Body of pancreas (tissue), 4 donors: ENCODE data around the gene RIIAD1. TPM values are rescaled to one million over a fixed set of nuclear protein-coding genes. Genes with fewer than 3 reads are reported as not detected.
"Not testable (repeated sequence)": the region's sequence is repeated elsewhere in the genome, so short reads cannot be mapped to it uniquely, and the experiment has no call there.

Experiments used
- ATAC-seq: fragments of 150-250 bp; one replicate; pipeline ENCODE4 v1.9.1; 2016
- DNase-seq, 4 donors: peaks; one replicate each; pipeline ENCODE4 v3.0.0-alpha.2; 2019
- H3K27ac ChIP-seq, 4 donors: fragments of 200-600 bp; sonication (generic); 1 replicate in 3 of 4; 2 replicates in 1 of 4; pipeline versions ENCODE4 v1.5.1 to v1.6.1; 2016 to 2019; ENCODE audit warnings: mild to moderate bottlenecking in 1 of 4, mixed read lengths in 1 of 4, moderate library complexity in 1 of 4
- H3K27me3 ChIP-seq, 2 donors: fragments of 200-600 bp; sonication (generic); one replicate each; pipeline ENCODE4 v1.6.0; 2016; ENCODE audit warnings: mild to moderate bottlenecking in 1 of 2
- H3K36me3 ChIP-seq, 2 donors: fragments of 200-600 bp; sonication (generic); replicated peaks in 1 of 2; 2 replicates each; pipeline ENCODE4 v1.5.1; 2016; ENCODE audit warnings: low read depth in 2 of 2; ENCODE audit not compliant: insufficient read depth in 1 of 2
- H3K4me1 ChIP-seq: fragments of 200-600 bp; sonication (generic); one replicate; pipeline ENCODE4 v1.6.0; 2016
- H3K4me3 ChIP-seq, 2 donors: fragments of 200-600 bp; sonication (generic); 1 replicate in 1 of 2; 2 replicates in 1 of 2; pipeline ENCODE4 v1.5.1; 2016 to 2019
- H3K9me3 ChIP-seq, 3 donors: fragments of 200-600 bp; sonication (generic); 1 replicate in 2 of 3; 2 replicates in 1 of 3; pipeline ENCODE4 v1.5.1; 2016
- POLR2A ChIP-seq, 3 donors: fragments of 450-650 bp; IDR thresholded peaks; one replicate each; pipeline ENCODE4 v1.6.1; 2016; ENCODE audit warnings: antibody characterized with exemption in 3 of 3, mild to moderate bottlenecking in 2 of 3
- WGBS, 2 donors: methylation state at CpG; one replicate each; pipeline ENCODE4 v1.1.5; 2017; 5-methylcytosine and 5-hydroxymethylcytosine counted together
- intact Hi-C: fragments of 100-400 bp; cut with DNase I; formaldehyde crosslinking; loops from one replicate; pipeline ENCODE4 v1.15.1; 2023
- total RNA-seq, 2 donors: library from RNA; depleted of rRNA; stranded (reverse); fragments of >200 nt; gene quantifications; one replicate each; pipeline ENCODE4 v1.1.0, GENCODE V29; 2016
- TF ChIP-seq, protein P1 (sequence below), 7 experiments: fragments of 450-650 bp in 4 of 7; fragments of 200-600 bp in 3 of 7; sonication (generic) in 3 of 7; IDR thresholded peaks; one replicate each; pipeline ENCODE4 v1.5.1; 2016 to 2019; ENCODE audit warnings: antibody characterized with exemption in 7 of 7

The RIIAD1 gene
- total RNA-seq, 2 donors from 2014 or later = not detected

DNA sequence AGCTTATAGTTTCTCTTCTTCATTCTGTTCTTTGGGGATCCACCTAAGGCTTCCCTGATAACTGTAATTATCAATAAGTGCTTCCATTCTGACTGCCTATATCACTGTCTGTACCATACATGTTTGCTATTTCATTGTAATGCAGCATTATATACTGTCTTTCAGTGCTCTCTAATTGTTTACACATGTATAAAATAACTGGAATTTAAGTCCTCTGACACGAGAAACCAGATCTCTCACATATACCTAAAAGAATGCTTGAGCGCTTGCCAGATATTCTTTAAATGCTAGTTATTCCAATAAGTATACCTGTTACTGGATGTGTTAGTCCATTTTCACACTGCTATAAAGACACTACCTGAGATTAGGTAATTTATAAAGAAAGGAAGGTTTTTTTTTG is 39.4 kb upstream of the RIIAD1 start:
- ATAC-seq = no peak

DNA sequence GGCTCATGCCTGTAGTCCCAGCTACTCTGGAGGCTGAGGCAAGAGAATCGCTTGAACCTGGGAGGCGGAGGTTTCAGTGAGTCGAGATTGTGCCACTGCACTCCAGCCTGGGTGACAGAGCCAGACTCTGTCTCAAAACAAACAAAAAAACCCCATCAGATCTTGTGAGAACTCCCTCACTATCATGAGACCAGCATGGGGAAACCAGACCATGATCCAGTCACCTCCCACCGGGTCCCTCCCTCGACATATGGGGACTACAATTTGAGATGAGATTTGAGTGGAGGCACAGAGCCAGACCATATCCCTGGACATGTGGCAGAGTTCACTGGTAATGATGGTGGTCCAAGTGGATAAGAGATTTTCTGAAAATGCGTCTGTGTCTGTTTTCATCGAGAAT is 38.4 kb upstream of the RIIAD1 start:
- ATAC-seq, intact Hi-C loops: not testable (repeated sequence)

More for the DNA sequence above, 39.4 kb upstream of the RIIAD1 start:
- WGBS, 2 donors = 89 to 92% methylated on average over 2 of the region's 2 CpGs
- H3K27ac ChIP-seq = no peak overlapping the region
- peaks cover 0 to 5% of the 10 kb centered on the region in 2 donors for H3K36me3 ChIP-seq
- no peaks in the 10 kb centered on the region for H3K4me1 ChIP-seq
- TF ChIP-seq, protein P1, sequence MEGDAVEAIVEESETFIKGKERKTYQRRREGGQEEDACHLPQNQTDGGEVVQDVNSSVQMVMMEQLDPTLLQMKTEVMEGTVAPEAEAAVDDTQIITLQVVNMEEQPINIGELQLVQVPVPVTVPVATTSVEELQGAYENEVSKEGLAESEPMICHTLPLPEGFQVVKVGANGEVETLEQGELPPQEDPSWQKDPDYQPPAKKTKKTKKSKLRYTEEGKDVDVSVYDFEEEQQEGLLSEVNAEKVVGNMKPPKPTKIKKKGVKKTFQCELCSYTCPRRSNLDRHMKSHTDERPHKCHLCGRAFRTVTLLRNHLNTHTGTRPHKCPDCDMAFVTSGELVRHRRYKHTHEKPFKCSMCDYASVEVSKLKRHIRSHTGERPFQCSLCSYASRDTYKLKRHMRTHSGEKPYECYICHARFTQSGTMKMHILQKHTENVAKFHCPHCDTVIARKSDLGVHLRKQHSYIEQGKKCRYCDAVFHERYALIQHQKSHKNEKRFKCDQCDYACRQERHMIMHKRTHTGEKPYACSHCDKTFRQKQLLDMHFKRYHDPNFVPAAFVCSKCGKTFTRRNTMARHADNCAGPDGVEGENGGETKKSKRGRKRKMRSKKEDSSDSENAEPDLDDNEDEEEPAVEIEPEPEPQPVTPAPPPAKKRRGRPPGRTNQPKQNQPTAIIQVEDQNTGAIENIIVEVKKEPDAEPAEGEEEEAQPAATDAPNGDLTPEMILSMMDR (IDR thresholded peaks at IDR 0.05) = no peak
- no peak for TF ChIP-seq POLR2A (IDR thresholded peaks at IDR 0.05)
- DNase-seq = no peak
- no peaks in the 10 kb centered on the region for H3K9me3 ChIP-seq
- H3K4me3 ChIP-seq = no peak overlapping the region
- H3K27me3 ChIP-seq = no peaks in the 10 kb centered on the region
- intact Hi-C loops = no loop called here

DNA sequence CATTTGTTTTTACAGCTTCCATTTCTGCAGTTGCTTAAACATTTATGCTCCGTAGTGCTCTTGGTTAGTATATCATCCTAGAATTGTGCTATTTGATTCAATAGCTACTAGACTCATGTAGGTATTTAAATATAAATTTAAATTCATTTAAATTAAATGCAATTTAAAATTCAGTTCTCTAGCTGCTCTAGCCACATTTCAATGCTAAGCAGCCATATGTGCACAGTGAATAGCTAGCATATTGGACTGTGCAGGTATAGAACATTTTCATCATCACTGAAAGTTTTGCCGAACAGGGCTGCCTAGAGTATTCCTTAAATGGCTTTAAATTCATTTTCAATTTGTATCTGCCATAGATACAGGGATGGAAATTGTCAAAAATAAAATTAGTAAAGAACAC is 37.2 kb upstream of the RIIAD1 start:
- no peak overlapping the region for H3K27ac ChIP-seq
- 97% methylated on average over 2 of the region's 2 CpGs for WGBS, 2 donors
- DNase-seq = no peak
- no peaks in the 10 kb centered on the region for H3K27me3 ChIP-seq
- intact Hi-C loops = no loop called here
- H3K36me3 ChIP-seq = peaks cover 0 to 5% of the 10 kb centered on the region in 2 donors
- ATAC-seq = no peak
- H3K4me3 ChIP-seq = no peak overlapping the region
- H3K9me3 ChIP-seq = no peaks in the 10 kb centered on the region
- TF ChIP-seq, protein P1 (IDR thresholded peaks at IDR 0.05) = no peak
- no peak for TF ChIP-seq POLR2A (IDR thresholded peaks at IDR 0.05)
- no peaks in the 10 kb centered on the region for H3K4me1 ChIP-seq

More for the DNA sequence above, 38.4 kb upstream of the RIIAD1 start:
- not testable (repeated sequence) for H3K36me3 ChIP-seq, H3K9me3 ChIP-seq, H3K4me1 ChIP-seq, H3K4me3 ChIP-seq, DNase-seq, H3K27me3 ChIP-seq, H3K27ac ChIP-seq
- WGBS, 2 donors = 94 to 95% methylated on average over 7 of the region's 7 CpGs

DNA sequence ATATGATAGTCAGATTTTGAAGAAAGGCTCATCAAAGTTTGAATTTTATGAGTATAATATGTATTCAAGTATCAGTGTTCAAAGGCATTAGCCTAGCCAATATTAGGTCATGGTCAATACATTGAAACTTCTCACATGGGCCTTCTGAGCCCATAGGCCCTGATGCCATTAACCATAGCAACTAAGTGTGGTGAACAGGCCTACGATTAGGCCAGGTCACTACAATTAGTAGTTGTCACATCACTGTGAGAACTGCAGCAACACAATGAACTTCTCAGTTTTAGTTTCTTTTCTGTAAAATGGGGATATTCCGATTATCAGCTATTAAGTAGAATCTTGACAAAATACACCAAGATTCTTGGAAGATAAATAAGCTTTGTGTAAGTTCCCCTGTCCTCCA is 34.8 kb upstream of the RIIAD1 start:
- Histone ChIP-seq H3K9me3 (no peaks in the 10 kb centered on the region), H3K27ac (no peak overlapping the region), H3K36me3 (peaks cover 0 to 5% of the 10 kb centered on the region in 2 donors), H3K4me3 (no peak overlapping the region), H3K4me1 (no peaks in the 10 kb centered on the region), H3K27me3 (no peaks in the 10 kb centered on the region)
- WGBS, 2 donors = 87 to 89% methylated on average over 2 of the region's 2 CpGs
- TF ChIP-seq POLR2A (IDR thresholded peaks at IDR 0.05) = no peak
- TF ChIP-seq, protein P1 (IDR thresholded peaks at IDR 0.05) = no peak
- intact Hi-C loops = no loop called here
- DNase-seq = no peak
- ATAC-seq = no peak

DNA sequence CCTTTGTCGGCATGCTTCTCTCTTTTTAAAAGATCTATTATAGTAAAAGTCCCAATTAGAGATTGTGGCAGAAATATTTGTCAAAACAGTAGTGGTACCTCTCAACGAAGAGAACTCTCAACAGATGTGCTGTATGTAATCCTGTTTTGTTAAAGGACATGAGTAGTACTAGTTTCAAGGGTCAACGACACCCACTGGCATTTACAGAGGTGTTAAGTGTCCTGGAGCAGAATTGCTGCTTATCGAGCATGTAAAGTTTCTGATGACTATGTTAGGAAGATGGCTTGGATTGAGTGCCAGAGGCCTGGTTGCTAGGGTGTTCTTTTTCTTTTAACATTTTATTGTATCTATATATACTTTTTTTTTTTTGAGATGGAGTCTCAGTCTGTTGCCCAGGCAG is 31.8 kb upstream of the RIIAD1 start:
- intact Hi-C loops = no loop called here
- H3K27me3 ChIP-seq = no peaks in the 10 kb centered on the region
- H3K9me3 ChIP-seq = no peaks in the 10 kb centered on the region
- 81 to 82% methylated on average over 4 of the region's 4 CpGs for WGBS, 2 donors
- no peaks in the 10 kb centered on the region for H3K4me1 ChIP-seq
- no peak for TF ChIP-seq POLR2A (IDR thresholded peaks at IDR 0.05)
- TF ChIP-seq, protein P1 (IDR thresholded peaks at IDR 0.05) = no peak
- DNase-seq (no peak), ATAC-seq (no peak)
- H3K27ac ChIP-seq = no peak overlapping the region
- peaks cover 0 to 13% of the 10 kb centered on the region in 2 donors for H3K36me3 ChIP-seq
- no peak overlapping the region for H3K4me3 ChIP-seq
